Measurements from ENCODE around the gene NLGN1. TPM values are rescaled to one million over a fixed set of nuclear protein-coding genes. Genes with fewer than 3 reads are reported as not detected.

Gene NLGN1
- total RNA-seq, 1 donor from 2014 or later = 9.5 TPM

GRCh38 chr3:173773800-173774199, 376.3 kb downstream of the NLGN1 start:
- no peak for DNase-seq

DNA sequence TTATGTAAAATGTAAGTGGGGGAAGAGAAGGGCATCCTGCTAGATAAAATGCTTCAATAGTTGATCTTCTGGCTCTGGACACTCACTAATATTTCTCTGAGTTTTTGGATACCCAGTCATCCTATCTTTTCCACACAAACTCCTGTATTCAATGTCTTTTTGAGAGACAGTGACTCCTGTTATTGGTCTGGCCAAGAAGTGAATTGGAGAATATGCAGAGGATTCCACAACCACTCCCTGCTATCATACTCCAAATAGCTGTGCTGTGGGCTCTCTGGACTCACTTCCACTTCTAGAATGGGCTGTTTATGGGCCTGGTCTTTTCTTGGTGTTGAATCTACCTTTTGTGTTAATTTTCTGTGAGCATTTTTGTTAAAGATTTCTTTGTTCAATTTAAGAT, 376.8 kb downstream of the NLGN1 start:
- no peak for DNase-seq

DNA sequence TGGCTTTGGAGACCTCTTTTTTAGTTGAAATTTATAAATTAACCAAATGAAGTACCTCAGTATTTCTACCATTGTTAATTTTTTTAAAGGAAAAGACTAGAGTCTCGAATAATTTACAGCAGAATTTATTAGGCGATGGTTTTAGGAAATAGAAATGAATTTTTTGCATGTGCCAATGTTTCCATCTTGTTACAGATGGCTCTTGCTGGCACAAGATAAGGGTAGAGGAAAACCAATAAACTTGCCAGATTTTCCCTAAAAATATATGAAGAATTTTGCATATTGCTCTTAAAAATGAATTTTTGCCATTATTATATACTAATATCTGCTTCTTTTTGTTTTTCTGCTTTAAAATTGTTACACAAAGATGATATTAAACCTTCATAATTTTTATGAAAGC, 380.7 kb downstream of the NLGN1 start:
- no peak for DNase-seq

GRCh38 chr3:173780067-173780466, 382.5 kb downstream of the NLGN1 start:
- no peak for DNase-seq

- no peak for DNase-seq
Measured at GRCh38 chr3:173785004-173785403, 387.5 kb downstream of the NLGN1 start.

GRCh38 chr3:173789530-173790162, 392.1 kb downstream of the NLGN1 start:
- DNase-seq = no peak

GRCh38 chr3:173793963-173794362, 396.4 kb downstream of the NLGN1 start:
- DNase-seq = no peak

- no peak for DNase-seq
Measured at GRCh38 chr3:173796405-173796804, 398.9 kb downstream of the NLGN1 start.

GRCh38 chr3:173796890-173797289, 399.3 kb downstream of the NLGN1 start:
- DNase-seq = no peak

- DNase-seq = peak; percentile 20
Measured at GRCh38 chr3:173799060-173799816, 401.7 kb downstream of the NLGN1 start.

DNA sequence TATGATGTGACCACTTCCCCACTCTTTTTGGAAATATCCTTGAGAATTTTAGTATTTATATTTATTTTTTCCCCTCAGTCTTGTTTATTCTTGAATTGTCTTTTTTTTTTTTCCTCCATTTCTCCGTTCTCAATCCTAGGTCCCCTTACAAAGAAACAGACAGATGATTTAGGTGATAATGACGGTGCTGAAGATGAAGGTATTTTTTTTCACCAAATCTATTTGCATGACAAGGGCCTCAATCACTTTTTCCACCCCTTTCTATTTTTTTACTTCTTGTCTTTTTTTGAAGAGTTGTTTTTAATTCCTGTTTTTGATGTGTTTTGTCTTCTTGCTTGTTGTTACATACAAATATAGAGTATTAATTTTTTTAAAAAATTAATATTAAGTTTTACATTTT, 402.6 kb downstream of the NLGN1 start:
- no peak for DNase-seq

DNA sequence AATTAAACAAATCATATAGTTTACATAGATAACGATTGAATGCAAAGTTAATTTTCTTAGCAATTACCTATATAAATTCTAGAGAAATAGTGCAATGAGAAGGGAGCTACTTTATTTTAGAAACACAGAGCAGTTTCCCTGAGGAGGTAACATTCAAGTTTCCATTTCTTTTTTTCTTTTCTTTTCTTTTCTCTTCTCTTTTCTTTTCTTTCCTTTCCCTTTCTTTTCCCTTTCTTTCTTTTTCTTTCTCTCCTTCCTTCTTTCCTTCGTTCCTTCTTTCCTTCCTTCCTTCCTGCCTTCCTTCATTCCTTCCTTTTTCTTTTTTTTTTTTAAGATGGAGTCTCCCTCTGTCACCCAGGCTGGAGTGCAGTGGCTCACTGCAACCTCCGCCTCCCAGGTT, 417.3 kb downstream of the NLGN1 start:
- DNase-seq = no peak

DNA sequence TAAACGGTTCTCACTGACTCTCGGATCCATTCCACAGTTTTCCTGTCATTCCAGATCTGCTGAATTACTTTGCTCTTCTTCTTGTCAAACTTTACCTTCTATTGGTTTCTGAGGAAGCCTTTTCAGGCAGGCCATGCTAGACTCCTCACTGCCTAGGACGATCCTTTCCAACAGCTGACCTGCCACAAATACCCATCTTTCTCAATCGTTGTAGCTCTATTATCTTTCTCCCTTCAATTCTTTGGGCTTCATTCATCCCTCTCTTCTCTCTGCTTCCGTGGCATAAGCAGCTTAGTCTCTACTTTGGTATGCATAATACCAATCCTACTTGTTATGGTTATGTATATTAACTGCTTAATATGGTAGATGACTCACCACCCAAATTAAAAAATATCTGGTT, 421.8 kb downstream of the NLGN1 start:
- no peak for DNase-seq

DNA sequence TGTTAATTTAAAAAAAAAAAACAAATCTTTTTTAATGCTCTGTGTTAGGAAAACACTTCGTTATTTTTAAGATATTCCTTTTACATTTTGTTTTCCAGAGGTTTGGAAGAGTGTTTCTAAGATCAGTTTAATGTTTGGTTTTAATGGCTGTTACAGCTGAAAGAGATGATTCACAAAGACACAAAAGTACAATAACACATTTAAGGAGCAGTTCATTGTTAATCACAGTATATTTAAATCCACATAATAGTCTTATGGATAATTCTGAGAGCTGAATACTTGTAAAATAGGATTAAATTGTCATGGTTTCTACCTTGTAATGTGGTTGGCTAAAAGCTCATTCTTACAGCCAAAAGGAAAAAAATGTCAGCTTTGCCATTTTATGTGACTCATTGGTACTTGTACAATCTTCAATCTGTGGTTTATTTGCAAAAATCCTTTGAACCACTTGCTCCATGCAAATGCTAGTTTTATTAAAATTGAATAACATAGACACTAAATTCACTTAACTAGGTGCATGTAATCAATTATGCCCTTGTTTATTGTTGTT, 426.4 kb downstream of the NLGN1 start:
- DNase-seq = no peak

DNA sequence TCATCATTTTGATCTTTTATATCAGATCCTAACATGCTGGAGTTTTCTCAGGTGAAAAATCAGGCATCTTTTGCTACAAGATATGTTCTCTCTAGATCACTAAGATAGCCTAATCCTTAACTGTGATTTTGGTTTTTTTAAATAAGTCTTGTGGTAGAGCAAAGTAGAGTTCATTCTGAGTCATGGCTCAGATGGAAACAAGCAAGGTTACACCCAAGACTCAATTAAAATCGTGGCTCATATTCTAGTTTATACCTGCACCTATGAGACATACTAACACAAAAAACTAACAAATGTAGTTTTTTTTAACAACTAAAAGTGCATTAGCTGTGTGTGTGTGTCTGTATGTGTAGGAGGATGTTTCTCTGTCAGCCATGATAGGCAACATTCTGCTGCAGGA, 428.2 kb downstream of the NLGN1 start:
- DNase-seq = no peak

DNA sequence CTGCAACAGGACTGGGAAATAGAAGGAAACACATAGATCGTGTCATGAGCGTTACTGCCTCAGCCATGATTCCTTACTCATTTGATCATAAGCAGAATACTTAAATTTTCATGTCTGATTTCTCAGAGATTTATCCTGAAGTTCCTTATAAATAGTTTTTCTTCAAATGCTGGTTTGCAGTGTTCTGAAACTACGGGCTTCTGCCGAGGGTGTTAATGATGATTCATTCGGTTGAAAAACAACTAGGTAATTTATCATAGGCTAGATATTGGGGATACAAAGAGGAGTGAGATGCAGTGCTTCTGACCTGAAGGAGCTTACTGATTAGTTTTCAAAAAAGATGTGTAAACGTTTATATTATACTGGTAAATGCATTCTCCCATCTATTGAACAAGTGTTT, 428.9 kb downstream of the NLGN1 start:
- DNase-seq = no peak

DNA sequence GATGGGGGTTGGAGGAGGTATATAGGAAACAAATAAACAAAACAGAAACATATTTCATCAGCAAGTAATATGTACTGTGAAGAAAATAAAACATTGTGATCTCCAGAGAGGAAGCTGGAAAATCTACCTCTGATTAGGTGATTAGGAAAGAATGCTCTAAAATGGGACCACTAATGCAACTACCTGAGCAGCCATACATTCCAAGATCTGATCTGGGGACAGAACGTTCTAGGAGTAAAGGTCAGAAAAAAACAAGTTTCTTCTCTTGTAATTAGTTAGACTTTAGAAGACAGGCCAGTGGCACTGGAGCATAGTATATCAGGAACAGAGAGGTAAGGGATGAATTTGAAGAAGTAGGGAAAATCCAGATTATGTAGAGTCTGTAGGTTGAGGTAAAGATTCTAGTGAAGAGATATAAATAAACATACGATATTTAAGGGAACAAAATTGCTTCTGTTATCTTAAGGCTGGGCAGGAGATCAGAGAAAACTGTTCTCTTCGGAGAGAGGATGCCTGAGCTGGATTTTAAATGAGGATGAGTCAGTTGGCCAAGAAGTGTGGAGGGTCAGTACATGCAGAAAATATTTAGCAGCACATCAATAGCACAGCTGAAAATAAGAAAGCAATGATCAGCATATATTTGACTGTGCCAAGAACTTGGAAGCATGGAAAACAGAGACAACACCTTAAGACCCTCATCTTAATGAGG, 429.5 kb downstream of the NLGN1 start:
- DNase-seq = no peak

DNA sequence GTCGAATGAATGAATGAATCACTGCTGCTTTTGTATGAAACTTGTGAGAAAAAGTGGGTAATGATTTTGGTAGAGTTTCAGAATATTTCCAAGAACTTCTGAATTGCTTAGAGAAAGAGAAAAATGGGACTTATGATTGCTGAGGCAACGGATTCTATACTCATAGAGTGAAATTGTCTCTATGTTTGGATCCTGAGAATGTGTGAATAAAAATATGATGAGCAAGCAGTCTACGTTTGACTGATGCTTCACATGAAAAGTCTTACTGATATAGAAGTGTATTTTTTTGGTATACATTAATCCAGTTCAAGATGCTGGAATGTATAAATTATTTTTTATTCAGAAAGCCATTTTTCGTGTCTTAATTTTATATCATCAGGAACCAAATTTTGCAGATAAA, 441.1 kb downstream of the NLGN1 start:
- DNase-seq = no peak

- DNase-seq = no peak
Measured at GRCh38 chr3:173839859-173840258, 442.3 kb downstream of the NLGN1 start.

- no peak for DNase-seq
Measured at GRCh38 chr3:173841334-173841733, 443.8 kb downstream of the NLGN1 start.

- DNase-seq = no peak
Measured at GRCh38 chr3:173843060-173843459, 445.5 kb downstream of the NLGN1 start.

DNA sequence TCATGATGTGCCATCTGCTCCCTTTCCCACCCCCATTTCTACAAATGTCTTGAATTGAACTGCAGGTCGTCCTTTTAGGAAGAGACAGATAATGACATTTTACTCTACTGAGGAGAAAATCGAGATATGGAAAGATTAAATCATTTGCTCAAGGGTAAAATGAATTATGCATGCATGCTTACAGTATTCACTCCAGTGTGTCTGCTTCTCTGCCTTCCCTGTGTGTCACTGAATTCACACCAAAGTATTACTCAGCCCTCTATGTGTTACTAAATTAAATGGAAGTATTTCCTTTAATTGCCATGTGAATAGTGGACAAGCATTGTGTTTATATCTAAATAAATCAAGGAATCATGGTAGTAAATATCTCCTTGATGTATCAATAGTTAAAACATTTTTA, 449.0 kb downstream of the NLGN1 start:
- no peak for DNase-seq

DNA sequence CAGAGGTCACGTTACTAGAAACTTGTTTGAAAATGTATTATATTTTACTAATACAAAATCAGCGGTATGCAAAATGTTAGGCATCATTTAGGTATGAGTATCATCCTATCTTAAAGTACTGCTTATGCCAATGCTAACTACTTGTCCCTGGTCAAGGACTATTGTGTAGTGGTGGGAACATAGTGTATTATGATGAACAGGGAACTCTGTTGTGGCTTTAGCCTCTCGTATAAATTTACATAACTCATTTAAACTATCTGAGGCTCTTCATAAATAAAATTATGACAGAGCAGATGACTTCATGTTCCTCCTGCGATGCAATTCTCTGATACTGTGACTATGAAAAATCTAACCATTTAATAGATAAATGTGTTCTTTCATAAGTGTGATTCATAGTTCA, 451.9 kb downstream of the NLGN1 start:
- DNase-seq = no peak

All from skin of body (tissue), 2 donors.